HCT116 (cell line): ENCODE measurements around the gene HRC.

ENCODE experiments used
- CEBPB ChIP-seq: IDR thresholded peaks from 2 replicates; pipeline ENCODE4 v1.6.1; 2012; ENCODE audit warnings: low read depth
- CTCF ChIP-seq, 3 experiments: fragments of 200-600 bp in 1 of 3; sonication (generic) in 1 of 3; IDR thresholded peaks in 2 of 3; conservative IDR thresholded peaks in 1 of 3; 2 replicates each; pipeline ENCODE4 v1.5.1; 2012 to 2017; ENCODE audit warnings: low read depth in 2 of 3, low read length in 2 of 3, antibody characterized with exemption in 1 of 3, borderline replicate concordance in 1 of 3, control low read depth in 1 of 3, mild to moderate bottlenecking in 1 of 3, mixed read lengths in 1 of 3, mixed run types in 1 of 3, moderate library complexity in 1 of 3; ENCODE audit not compliant: insufficient read depth in 1 of 3
- EZH2 ChIP-seq: fragments of 200-600 bp; sonication (generic); IDR thresholded peaks from 2 replicates; pipeline ENCODE4 v1.6.1; 2017; ENCODE audit warnings: antibody characterized with exemption, mixed run types
- POLR2A ChIP-seq: IDR thresholded peaks from 2 replicates; pipeline ENCODE4 v1.7.0; 2011; ENCODE audit warnings: borderline replicate concordance; ENCODE audit not compliant: insufficient read depth, insufficient read length; ENCODE audit errors: extremely low read depth
- POLR2AphosphoS5 ChIP-seq: IDR thresholded peaks from 2 replicates; pipeline ENCODE4 v1.6.1; 2011; ENCODE audit warnings: mild to moderate bottlenecking, low read depth, low read length, moderate library complexity
- RAD21 ChIP-seq: IDR thresholded peaks from 2 replicates; pipeline ENCODE4 v1.6.1; 2012; ENCODE audit warnings: low read depth, mild to moderate bottlenecking
- REST ChIP-seq: IDR thresholded peaks from 2 replicates; pipeline ENCODE4 v1.6.1; 2012; ENCODE audit warnings: low read depth
- SRF ChIP-seq: IDR thresholded peaks from 2 replicates; pipeline ENCODE4 v1.6.1; 2012; ENCODE audit warnings: low read depth
- YY1 ChIP-seq: IDR thresholded peaks from 2 replicates; pipeline ENCODE4 v1.6.1; 2011; ENCODE audit warnings: low read length, low read depth, moderate library complexity, mild to moderate bottlenecking; ENCODE audit not compliant: insufficient replicate concordance; ENCODE audit errors: extremely low read depth
- ZBTB33 ChIP-seq: IDR thresholded peaks from 2 replicates; pipeline ENCODE4 v1.6.1; 2011; ENCODE audit warnings: mild to moderate bottlenecking, low read length, moderate library complexity; ENCODE audit not compliant: insufficient replicate concordance; ENCODE audit errors: extremely low read depth
- ZFX ChIP-seq: fragments of 450-650 bp; IDR thresholded peaks from 2 replicates; pipeline ENCODE4 v1.6.1; 2017

GRCh38 chr19:49148784-49149651 lies 6.2 kb downstream of the HRC start:
- TF ChIP-seq CTCF (IDR thresholded peaks at IDR 0.05 in 2 of 3, conservative IDR thresholded peaks at IDR 0.05 in 1 of 3; ENCODE audit: borderline replicate concordance in 1 of 3, insufficient read depth in 1 of 3, low read depth in 2 of 3, low read length in 2 of 3) (no peak), CEBPB (no peak), ZBTB33 (no peak), POLR2A (peak; percentile 49), YY1 (no peak), ZFX (no peak), POLR2AphosphoS5 (peak; percentile 73), EZH2 (no peak), REST (no peak), SRF (no peak), RAD21 (no peak)
